Keratinocyte (primary cell): ENCODE measurements around the gene SKAP1. TPM values are rescaled to one million over a fixed set of nuclear protein-coding genes. Genes with fewer than 3 reads are reported as not detected.

Source experiments
- DNase-seq: peaks from one replicate; pipeline ENCODE4 v3.0.0-alpha.2; 2011; ENCODE audit warnings: low read depth, missing footprints, low spot score
- FAIRE-seq: peaks from 2 replicates; lab custom pipeline; 2011; peaks lifted over from hg19 to GRCh38; lab: Jason Lieb, UNC
- H2AFZ ChIP-seq: 2 replicates; pipeline ENCODE4 v1.6.0; 2012; ENCODE audit warnings: low read length, control low read depth, inconsistent platforms; ENCODE audit not compliant: control insufficient read depth
- H3K27ac ChIP-seq: 2 replicates; pipeline ENCODE4 v1.5.1; 2011; ENCODE audit warnings: low read length; ENCODE audit not compliant: control insufficient read depth, insufficient read depth
- H3K27me3 ChIP-seq: 3 replicates; pipeline ENCODE4 v1.6.0; 2011; ENCODE audit warnings: low read length; ENCODE audit not compliant: control insufficient read depth, insufficient read depth; ENCODE audit errors: extremely low read depth
- H3K36me3 ChIP-seq, 2 experiments: 2 replicates in 1 of 2; 3 replicates in 1 of 2; pipeline ENCODE4 v1.5.1; 2011; ENCODE audit warnings: low read length in 2 of 2, mild to moderate bottlenecking in 1 of 2; ENCODE audit not compliant: control insufficient read depth in 2 of 2, insufficient read depth in 2 of 2; ENCODE audit errors: extremely low read depth in 1 of 2
- H3K4me1 ChIP-seq: 3 replicates; pipeline ENCODE4 v1.5.1; 2011; ENCODE audit warnings: low read length; ENCODE audit not compliant: control insufficient read depth, insufficient read depth; ENCODE audit errors: extremely low read depth
- H3K4me2 ChIP-seq: 3 replicates; pipeline ENCODE4 v1.6.0; 2011; ENCODE audit warnings: low read depth, low read length; ENCODE audit not compliant: control insufficient read depth, insufficient read depth; ENCODE audit errors: extremely low read depth
- H3K4me3 ChIP-seq, 3 experiments: fragments of 200-600 bp in 1 of 3; sonication (generic) in 1 of 3; 2 replicates in 2 of 3; 3 replicates in 1 of 3; pipeline ENCODE4 v1.5.1; 2011 to 2016; ENCODE audit warnings: low read length in 3 of 3, mild to moderate bottlenecking in 3 of 3, control low read depth in 2 of 3, inconsistent platforms in 1 of 3, low read depth in 1 of 3, mixed read lengths in 1 of 3, mixed run types in 1 of 3, moderate library complexity in 1 of 3; ENCODE audit not compliant: control insufficient read depth in 2 of 3, insufficient read depth in 2 of 3; ENCODE audit errors: extremely low read depth in 1 of 3
- H3K79me2 ChIP-seq: 2 replicates; pipeline ENCODE4 v1.6.0; 2012; ENCODE audit warnings: low read length; ENCODE audit not compliant: control insufficient read depth, insufficient read depth
- H3K9ac ChIP-seq: 3 replicates; pipeline ENCODE4 v1.6.0; 2011; ENCODE audit warnings: low read length; ENCODE audit not compliant: control insufficient read depth, insufficient read depth; ENCODE audit errors: extremely low read depth
- H3K9me1 ChIP-seq: 3 replicates; pipeline ENCODE4 v1.6.0; 2011; ENCODE audit warnings: low read length; ENCODE audit not compliant: control insufficient read depth, insufficient read depth; ENCODE audit errors: extremely low read depth
- H3K9me3 ChIP-seq: 2 replicates; pipeline ENCODE4 v1.5.1; 2012; ENCODE audit warnings: low read depth, low read length; ENCODE audit not compliant: control insufficient read depth
- H4K20me1 ChIP-seq: 3 replicates; pipeline ENCODE4 v1.6.0; 2011; ENCODE audit warnings: low read length; ENCODE audit not compliant: control insufficient read depth, insufficient read depth; ENCODE audit errors: extremely low read depth
- EZH2 ChIP-seq: IDR thresholded peaks from one replicate; pipeline ENCODE4 v1.6.1; 2012; ENCODE audit warnings: inconsistent platforms, mild to moderate bottlenecking, low read length, moderate library complexity
- dilution Hi-C: fragments of 300-500 bp; cut with MboI; formaldehyde crosslinking; loops from one replicate; pipeline ENCODE4 v1.7.0; 2020; ENCODE audit warnings: low sequenced_read_pairs; ENCODE audit not compliant: extremely low pct_ligation_motif_present
- polyA plus RNA-seq, 5 experiments: library from polyadenylated mRNA; depleted of rRNA in 3 of 5; stranded (reverse) in 3 of 5; stranded (forward) in 1 of 5; unstranded in 1 of 5; fragments of >200 nt; gene quantifications; 1 replicate in 1 of 5; 2 replicates in 3 of 5; 3 replicates in 1 of 5; pipeline versions ENCODE4 v1.2.1 to v1.2.3, GENCODE V29; 2011 to 2012; ENCODE audit warnings: missing spikeins in 2 of 5, low read depth in 1 of 5, low replicate concordance in 1 of 5
- TF ChIP-seq, protein P1 (sequence below), 3 experiments: IDR thresholded peaks in 1 of 3; conservative IDR thresholded peaks in 1 of 3; optimal IDR thresholded peaks in 1 of 3; 2 replicates in 2 of 3; 3 replicates in 1 of 3; pipeline versions ENCODE3 to v1.5.1; 2011; ENCODE audit warnings: low read length in 3 of 3, mild to moderate bottlenecking in 3 of 3, moderate library complexity in 2 of 3, control low read depth in 1 of 3, inconsistent platforms in 1 of 3; ENCODE audit not compliant: insufficient read depth in 2 of 3; ENCODE audit errors: extremely low read depth in 1 of 3

Gene SKAP1
- polyA plus RNA-seq, 1 donor (not counting 4 experiments of a cell fraction or from before 2014, with no cell fraction given), result not detected

DNA sequence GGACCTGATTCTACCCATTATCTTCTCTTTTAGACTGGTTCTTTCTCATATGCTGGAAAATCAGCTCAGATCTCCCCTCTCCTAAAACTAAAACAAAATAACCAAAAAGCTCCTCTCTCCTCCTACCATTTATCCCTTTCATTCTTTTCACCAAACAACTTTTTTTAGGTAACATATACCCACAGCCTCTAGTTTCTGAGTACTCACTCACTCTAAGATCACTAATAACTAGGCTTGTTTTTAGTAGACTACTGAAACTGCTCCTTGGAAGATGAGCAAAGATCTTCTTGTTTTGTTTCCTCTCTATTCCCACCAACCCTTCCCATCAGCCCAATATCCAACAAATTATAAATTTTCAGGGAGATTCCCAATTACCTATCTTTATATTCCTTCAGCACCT is 129.0 kb downstream of the SKAP1 start:
- H3K9ac ChIP-seq, result no peak overlapping the region
- H3K4me3 ChIP-seq, result no peak overlapping the region
- H4K20me1 ChIP-seq, result no peaks in the 10 kb centered on the region
- H3K9me3 ChIP-seq, result no peaks in the 10 kb centered on the region
- H3K27me3 ChIP-seq, result peaks cover 37% of the 10 kb centered on the region
- no peak for DNase-seq
- no peak overlapping the region for H3K27ac ChIP-seq
- dilution Hi-C loops, result no loop called here
- H3K36me3 ChIP-seq, result no peaks in the 10 kb centered on the region
- H2AFZ ChIP-seq, result no peak overlapping the region
- no peak overlapping the region for H3K4me2 ChIP-seq
- FAIRE-seq, result no peak
- no peaks in the 10 kb centered on the region for H3K9me1 ChIP-seq
- no peaks in the 10 kb centered on the region for H3K79me2 ChIP-seq
- H3K4me1 ChIP-seq, result no peaks in the 10 kb centered on the region
- TF ChIP-seq EZH2, result no peak
- TF ChIP-seq, protein P1, sequence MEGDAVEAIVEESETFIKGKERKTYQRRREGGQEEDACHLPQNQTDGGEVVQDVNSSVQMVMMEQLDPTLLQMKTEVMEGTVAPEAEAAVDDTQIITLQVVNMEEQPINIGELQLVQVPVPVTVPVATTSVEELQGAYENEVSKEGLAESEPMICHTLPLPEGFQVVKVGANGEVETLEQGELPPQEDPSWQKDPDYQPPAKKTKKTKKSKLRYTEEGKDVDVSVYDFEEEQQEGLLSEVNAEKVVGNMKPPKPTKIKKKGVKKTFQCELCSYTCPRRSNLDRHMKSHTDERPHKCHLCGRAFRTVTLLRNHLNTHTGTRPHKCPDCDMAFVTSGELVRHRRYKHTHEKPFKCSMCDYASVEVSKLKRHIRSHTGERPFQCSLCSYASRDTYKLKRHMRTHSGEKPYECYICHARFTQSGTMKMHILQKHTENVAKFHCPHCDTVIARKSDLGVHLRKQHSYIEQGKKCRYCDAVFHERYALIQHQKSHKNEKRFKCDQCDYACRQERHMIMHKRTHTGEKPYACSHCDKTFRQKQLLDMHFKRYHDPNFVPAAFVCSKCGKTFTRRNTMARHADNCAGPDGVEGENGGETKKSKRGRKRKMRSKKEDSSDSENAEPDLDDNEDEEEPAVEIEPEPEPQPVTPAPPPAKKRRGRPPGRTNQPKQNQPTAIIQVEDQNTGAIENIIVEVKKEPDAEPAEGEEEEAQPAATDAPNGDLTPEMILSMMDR (optimal IDR thresholded peaks at IDR 0.05 in 1 of 3, IDR thresholded peaks at IDR 0.05 in 1 of 3, conservative IDR thresholded peaks at IDR 0.05 in 1 of 3; ENCODE audit: extremely low read depth in 1 of 3, insufficient read depth in 2 of 3, low read length in 3 of 3), result no peak

DNA sequence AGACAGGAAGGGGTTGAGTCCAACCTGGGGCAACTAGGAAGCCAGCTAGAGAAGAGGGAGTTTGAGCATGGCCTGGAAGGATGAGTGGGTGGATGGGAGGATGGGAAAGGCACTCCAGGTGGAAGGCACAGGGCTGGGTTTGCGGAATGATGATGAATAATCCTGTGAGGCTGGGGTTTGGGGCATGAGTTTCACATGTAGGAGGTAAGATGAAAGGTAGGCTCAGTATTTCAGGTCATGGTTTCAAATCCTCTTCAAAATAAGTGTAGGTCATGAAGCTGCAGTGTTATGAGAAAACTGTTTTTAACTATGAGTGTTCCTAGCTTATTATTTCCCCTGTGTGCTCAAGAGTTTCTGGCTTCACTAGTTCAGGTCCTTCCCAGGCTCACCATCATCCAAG is 130.3 kb downstream of the SKAP1 start:
- Histone ChIP-seq H3K27ac (no peak overlapping the region), H3K9me1 (no peaks in the 10 kb centered on the region), H4K20me1 (no peaks in the 10 kb centered on the region), H3K9ac (no peak overlapping the region), H3K36me3 (no peaks in the 10 kb centered on the region), H3K4me2 (no peak overlapping the region), H3K79me2 (no peaks in the 10 kb centered on the region), H3K4me1 (no peaks in the 10 kb centered on the region), H3K9me3 (no peaks in the 10 kb centered on the region), H3K27me3 (peaks cover 27% of the 10 kb centered on the region), H3K4me3 (no peak overlapping the region), H2AFZ (no peak overlapping the region)
- FAIRE-seq, result no peak
- dilution Hi-C loops, result no loop called here
- no peak for DNase-seq
- no peak for TF ChIP-seq EZH2
- TF ChIP-seq, protein P1 (optimal IDR thresholded peaks at IDR 0.05 in 1 of 3, IDR thresholded peaks at IDR 0.05 in 1 of 3, conservative IDR thresholded peaks at IDR 0.05 in 1 of 3; ENCODE audit: extremely low read depth in 1 of 3, insufficient read depth in 2 of 3, low read length in 3 of 3), result no peak
